ENCODE measurements around the gene FMO5. TPM values are rescaled to one million over a fixed set of nuclear protein-coding genes. Genes with fewer than 3 reads are reported as not detected.
A peak's percentile ranks its signal among the peaks of the same experiment; 100 is the strongest.

FMO5 gene
- total RNA-seq, 1 donor from 2014 or later, result 0.25 TPM

GRCh38 chr1:147185432-147185831, 39.7 kb downstream of the FMO5 start:
- DNase-seq, result no peak
- Mint-ChIP-seq H3K27me3 (ENCODE audit: unreplicated experiment) (no peaks in the 10 kb centered on the region), H3K4me1 (ENCODE audit: low read depth, unreplicated experiment) (no peaks in the 10 kb centered on the region), H3K36me3 (ENCODE audit: unreplicated experiment) (no peaks in the 10 kb centered on the region), H3K4me3 (ENCODE audit: unreplicated experiment) (no peak overlapping the region), H3K9me3 (ENCODE audit: unreplicated experiment) (no peaks in the 10 kb centered on the region), H3K27ac (ENCODE audit: unreplicated experiment) (no peak overlapping the region)
- TF ChIP-seq CTCF (IDR thresholded peaks at IDR 0.05; ENCODE audit: partially characterized antibody, unreplicated experiment), result no peak

GRCh38 chr1:147177611-147178380, 47.3 kb downstream of the FMO5 start:
- TF ChIP-seq CTCF (IDR thresholded peaks at IDR 0.05; ENCODE audit: partially characterized antibody, unreplicated experiment), result no peak
- Mint-ChIP-seq H3K4me3 (ENCODE audit: unreplicated experiment) (no peak overlapping the region), H3K9me3 (ENCODE audit: unreplicated experiment) (peaks cover 5% of the 10 kb centered on the region), H3K4me1 (ENCODE audit: low read depth, unreplicated experiment) (peaks cover 4% of the 10 kb centered on the region), H3K36me3 (ENCODE audit: unreplicated experiment) (peaks cover 13% of the 10 kb centered on the region), H3K27ac (ENCODE audit: unreplicated experiment) (no peak overlapping the region), H3K27me3 (ENCODE audit: unreplicated experiment) (peaks cover under 1% of the 10 kb centered on the region)
- no peak for DNase-seq

GRCh38 chr1:147172168-147173016, 52.7 kb downstream of the FMO5 start, which contains the start of gene PRKAB2:
Gene PRKAB2 (minus strand): TSS chr1:147172470. CDS start chr1:147172144, 326 bp downstream.
- peak; percentile 85 for TF ChIP-seq CTCF (IDR thresholded peaks at IDR 0.05; ENCODE audit: partially characterized antibody, unreplicated experiment)
- H3K27ac Mint-ChIP-seq (ENCODE audit: unreplicated experiment), result peak within 1 kb of the TSS; percentile 99
- peaks cover 12% of the 10 kb centered on the region for H3K4me1 Mint-ChIP-seq (ENCODE audit: low read depth, unreplicated experiment)
- peaks cover 15% of the 10 kb centered on the region for H3K9me3 Mint-ChIP-seq (ENCODE audit: unreplicated experiment)
- H3K36me3 Mint-ChIP-seq (ENCODE audit: unreplicated experiment), result peaks cover 4% of the 10 kb centered on the region
- H3K4me3 Mint-ChIP-seq (ENCODE audit: unreplicated experiment), result peak within 1 kb of the TSS; percentile 97
- DNase-seq, result peak; percentile 98
- peaks cover 5% of the 10 kb centered on the region for H3K27me3 Mint-ChIP-seq (ENCODE audit: unreplicated experiment)

GRCh38 chr1:147171399-147172167, 53.6 kb downstream of the FMO5 start:
- Mint-ChIP-seq H3K4me1 (ENCODE audit: low read depth, unreplicated experiment) (peaks cover 12% of the 10 kb centered on the region), H3K9me3 (ENCODE audit: unreplicated experiment) (peaks cover 15% of the 10 kb centered on the region), H3K27me3 (ENCODE audit: unreplicated experiment) (peaks cover 5% of the 10 kb centered on the region), H3K4me3 (ENCODE audit: unreplicated experiment) (peak overlapping the region; percentile 97), H3K27ac (ENCODE audit: unreplicated experiment) (peak overlapping the region; percentile 72), H3K36me3 (ENCODE audit: unreplicated experiment) (no peaks in the 10 kb centered on the region)
- no peak for TF ChIP-seq CTCF (IDR thresholded peaks at IDR 0.05; ENCODE audit: partially characterized antibody, unreplicated experiment)
- no peak for DNase-seq
